CD14-positive monocyte (primary cell): ENCODE measurements around the gene CFTR. TPM values are rescaled to one million over a fixed set of nuclear protein-coding genes. Genes with fewer than 3 reads are reported as not detected.
"Not testable (repeated sequence)": the region's sequence is repeated elsewhere in the genome, so short reads cannot be mapped to it uniquely, and the experiment has no call there.

Experiments
- DNase-seq, 3 donors: peaks; one replicate each; pipeline ENCODE4 v3.0.0-alpha.2; 2011 to 2022
- H2AFZ ChIP-seq: 2 replicates; pipeline ENCODE4 v1.6.0; 2012; ENCODE audit warnings: mild to moderate bottlenecking, low read depth, low read length, inconsistent platforms; ENCODE audit not compliant: insufficient read depth, poor library complexity, severe bottlenecking
- H3K27ac ChIP-seq, 2 donors: 1 replicate in 1 of 2; 2 replicates in 1 of 2; pipeline ENCODE4 v1.5.1; 2012 to 2013; ENCODE audit warnings: low read length in 2 of 2, control low read depth in 1 of 2, inconsistent platforms in 1 of 2, low read depth in 1 of 2, mild to moderate bottlenecking in 1 of 2
- H3K27me3 ChIP-seq, 2 donors: one replicate each; pipeline versions ENCODE4 v1.6.0 to v1.6.1; 2011 to 2013; ENCODE audit warnings: low read length in 2 of 2; ENCODE audit not compliant: control insufficient read depth in 2 of 2, insufficient read depth in 2 of 2
- H3K36me3 ChIP-seq, 2 donors: replicated peaks in 1 of 2; 1 replicate in 1 of 2; 2 replicates in 1 of 2; pipeline versions ENCODE4 v1.5.1 to v1.6.1; 2012 to 2013; ENCODE audit warnings: low read length in 2 of 2, control low read depth in 1 of 2, inconsistent platforms in 1 of 2, mild to moderate bottlenecking in 1 of 2; ENCODE audit not compliant: insufficient read depth in 2 of 2, control insufficient read depth in 1 of 2
- H3K4me1 ChIP-seq, 2 donors: 1 replicate in 1 of 2; 2 replicates in 1 of 2; pipeline versions ENCODE4 v1.5.1 to v1.6.1; 2012 to 2013; ENCODE audit warnings: low read length in 2 of 2, control low read depth in 1 of 2, inconsistent platforms in 1 of 2, mild to moderate bottlenecking in 1 of 2, moderate library complexity in 1 of 2; ENCODE audit not compliant: insufficient read depth in 2 of 2, control insufficient read depth in 1 of 2
- H3K4me2 ChIP-seq: replicated peaks from 2 replicates; pipeline ENCODE3; 2012; ENCODE audit warnings: low read length, moderate library complexity, mild to moderate bottlenecking; ENCODE audit not compliant: poor library complexity, severe bottlenecking; ENCODE audit errors: extremely low read depth
- H3K4me3 ChIP-seq, 3 experiments: fragments of 200-600 bp in 1 of 3; sonication (generic) in 1 of 3; replicated peaks in 1 of 3; 1 replicate in 2 of 3; 2 replicates in 1 of 3; pipeline ENCODE4 v1.5.1; 2011 to 2013; ENCODE audit warnings: low read length in 3 of 3, mild to moderate bottlenecking in 3 of 3, control low read depth in 2 of 3, low read depth in 2 of 3, inconsistent platforms in 1 of 3, moderate library complexity in 1 of 3
- H3K79me2 ChIP-seq: 2 replicates; pipeline ENCODE4 v1.6.0; 2012; ENCODE audit warnings: mild to moderate bottlenecking, control low read depth, inconsistent platforms, low read length, moderate library complexity; ENCODE audit not compliant: insufficient read depth
- H3K9ac ChIP-seq: 2 replicates; pipeline ENCODE4 v1.6.0; 2017; ENCODE audit warnings: low read length, mild to moderate bottlenecking; ENCODE audit not compliant: insufficient read depth, poor library complexity, severe bottlenecking
- H3K9me3 ChIP-seq, 2 donors: replicated peaks in 1 of 2; 1 replicate in 1 of 2; 2 replicates in 1 of 2; pipeline versions ENCODE4 v1.5.1 to v1.6.1; 2012 to 2013; ENCODE audit warnings: low read length in 2 of 2, control low read depth in 1 of 2; ENCODE audit not compliant: control insufficient read depth in 1 of 2, insufficient read depth in 1 of 2
- H4K20me1 ChIP-seq: 2 replicates; pipeline ENCODE4 v1.6.0; 2012; ENCODE audit warnings: mild to moderate bottlenecking, low read length, control low read depth, moderate library complexity; ENCODE audit not compliant: insufficient read depth
- H3K27ac Mint-ChIP-seq, 7 donors: one replicate each; pipeline ENCODE4 v1.8.0; 2020; ENCODE audit warnings: mild to moderate bottlenecking in 7 of 7, mixed read lengths in 7 of 7, moderate library complexity in 6 of 7, inconsistent platforms in 2 of 7
- H3K27me3 Mint-ChIP-seq, 3 donors: one replicate each; pipeline ENCODE4 v1.8.0; 2021 to 2022; ENCODE audit warnings: low read depth in 3 of 3, mild to moderate bottlenecking in 3 of 3, mixed read lengths in 3 of 3, moderate library complexity in 3 of 3, inconsistent platforms in 1 of 3
- H3K36me3 Mint-ChIP-seq, 2 donors: one replicate each; pipeline ENCODE4 v1.8.0; 2020; ENCODE audit warnings: mixed read lengths in 2 of 2, inconsistent platforms in 1 of 2, mild to moderate bottlenecking in 1 of 2
- H3K4me1 Mint-ChIP-seq: one replicate; pipeline ENCODE4 v1.8.0; 2020; ENCODE audit warnings: mild to moderate bottlenecking, mixed read lengths
- H3K4me3 Mint-ChIP-seq, 2 donors: one replicate each; pipeline ENCODE4 v1.8.0; 2020; ENCODE audit warnings: mild to moderate bottlenecking in 2 of 2, mixed read lengths in 2 of 2, moderate library complexity in 1 of 2
- H3K9me3 Mint-ChIP-seq, 7 donors: one replicate each; pipeline ENCODE4 v1.8.0; 2020 to 2022; ENCODE audit warnings: mixed read lengths in 7 of 7, mild to moderate bottlenecking in 6 of 7, moderate library complexity in 6 of 7, inconsistent platforms in 2 of 7
- WGBS: methylation state at CpG from one replicate; pipeline ENCODE4 v1.1.5; 2013; ENCODE audit warnings: missing lambda C conversion rate; ENCODE audit not compliant: insufficient coverage; 5-methylcytosine and 5-hydroxymethylcytosine counted together
- intact Hi-C, 2 donors: fragments of 100-400 bp; cut with micrococcal nuclease; formaldehyde crosslinking; loops; one replicate each; pipeline versions ENCODE4 v1.15.0 to v1.15.1; 2023
- polyA plus RNA-seq, 3 donors: library from polyadenylated mRNA; depleted of rRNA in 1 of 3; unstranded in 2 of 3; stranded (reverse) in 1 of 3; fragments of 300-500 nt in 2 of 3; fragments of >200 nt in 1 of 3; fragmentation: Illumina TruSeq in 2 of 3; gene quantifications; 1 replicate in 2 of 3; 2 replicates in 1 of 3; pipeline ENCODE4 v1.2.3, GENCODE V29; 2012 to 2021
- TF ChIP-seq, protein P1 (sequence below): fragments of 200-600 bp; IDR thresholded peaks from one replicate; pipeline ENCODE4 v1.8.0; 2022; ENCODE audit warnings: antibody characterized with exemption, mild to moderate bottlenecking

CFTR gene
- polyA plus RNA-seq, 3 donors: not detected

- TF ChIP-seq, protein P1, sequence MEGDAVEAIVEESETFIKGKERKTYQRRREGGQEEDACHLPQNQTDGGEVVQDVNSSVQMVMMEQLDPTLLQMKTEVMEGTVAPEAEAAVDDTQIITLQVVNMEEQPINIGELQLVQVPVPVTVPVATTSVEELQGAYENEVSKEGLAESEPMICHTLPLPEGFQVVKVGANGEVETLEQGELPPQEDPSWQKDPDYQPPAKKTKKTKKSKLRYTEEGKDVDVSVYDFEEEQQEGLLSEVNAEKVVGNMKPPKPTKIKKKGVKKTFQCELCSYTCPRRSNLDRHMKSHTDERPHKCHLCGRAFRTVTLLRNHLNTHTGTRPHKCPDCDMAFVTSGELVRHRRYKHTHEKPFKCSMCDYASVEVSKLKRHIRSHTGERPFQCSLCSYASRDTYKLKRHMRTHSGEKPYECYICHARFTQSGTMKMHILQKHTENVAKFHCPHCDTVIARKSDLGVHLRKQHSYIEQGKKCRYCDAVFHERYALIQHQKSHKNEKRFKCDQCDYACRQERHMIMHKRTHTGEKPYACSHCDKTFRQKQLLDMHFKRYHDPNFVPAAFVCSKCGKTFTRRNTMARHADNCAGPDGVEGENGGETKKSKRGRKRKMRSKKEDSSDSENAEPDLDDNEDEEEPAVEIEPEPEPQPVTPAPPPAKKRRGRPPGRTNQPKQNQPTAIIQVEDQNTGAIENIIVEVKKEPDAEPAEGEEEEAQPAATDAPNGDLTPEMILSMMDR: no peak
- no peaks in the 10 kb centered on the region for H3K36me3 ChIP-seq
- peaks cover 0 to 2% (median 1%) of the 10 kb centered on the region in 3 donors for H3K27me3 Mint-ChIP-seq
- H3K27ac Mint-ChIP-seq: no peak overlapping the region
- H3K4me3 ChIP-seq: no peak overlapping the region
- no peak overlapping the region for H3K9ac ChIP-seq
- H4K20me1 ChIP-seq: no peaks in the 10 kb centered on the region
- no peaks in the 10 kb centered on the region for H3K4me1 Mint-ChIP-seq
- H3K9me3 Mint-ChIP-seq: peaks cover 0 to 4% (median 0%) of the 10 kb centered on the region in 7 donors
- no peaks in the 10 kb centered on the region for H3K79me2 ChIP-seq
- H2AFZ ChIP-seq: no peak overlapping the region
- H3K4me2 ChIP-seq: no peak overlapping the region
- no peak overlapping the region for H3K4me3 Mint-ChIP-seq
- no peak for DNase-seq
- H3K36me3 Mint-ChIP-seq: no peaks in the 10 kb centered on the region
- no peaks in the 10 kb centered on the region for H3K27me3 ChIP-seq
- H3K9me3 ChIP-seq: no peaks in the 10 kb centered on the region
- no peaks in the 10 kb centered on the region for H3K4me1 ChIP-seq
- WGBS: no CpG with 5 or more reads among the region's 1 CpG
- intact Hi-C loops: no loop called here
- H3K27ac ChIP-seq: no peak overlapping the region
Observed at GRCh38 chr7:117508676-117509075, 28.9 kb downstream of the CFTR start.

DNA sequence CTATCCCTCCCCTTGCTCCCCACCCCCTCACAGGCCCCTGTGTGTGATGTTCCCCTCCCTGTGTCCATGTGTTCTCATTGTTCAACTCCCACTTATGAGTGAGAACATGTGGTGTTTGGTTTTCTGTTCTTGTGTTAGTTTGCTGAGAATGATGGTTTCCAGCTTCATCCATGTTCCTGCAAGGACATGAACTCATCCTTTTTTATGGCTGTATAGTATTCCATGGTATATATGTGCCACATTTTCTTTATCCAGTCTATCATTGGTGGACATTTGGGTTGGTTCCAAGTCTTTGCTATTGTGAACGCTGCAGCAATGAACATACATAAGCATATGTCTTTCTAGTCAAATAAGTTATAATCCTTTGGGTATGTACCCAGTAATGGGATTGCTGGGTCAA is 37.4 kb downstream of the CFTR start:
- H3K36me3 Mint-ChIP-seq, intact Hi-C loops, H3K27me3 Mint-ChIP-seq, H3K79me2 ChIP-seq, H2AFZ ChIP-seq, H3K36me3 ChIP-seq, H3K9ac ChIP-seq, H3K27ac Mint-ChIP-seq, H3K4me1 ChIP-seq, H4K20me1 ChIP-seq, H3K4me1 Mint-ChIP-seq, H3K27ac ChIP-seq, DNase-seq, H3K9me3 Mint-ChIP-seq, H3K4me3 ChIP-seq, H3K4me2 ChIP-seq, H3K4me3 Mint-ChIP-seq, H3K27me3 ChIP-seq, H3K9me3 ChIP-seq: not testable (repeated sequence)
- WGBS: no CpG with 5 or more reads among the region's 1 CpG
